Tibial artery (tissue), 4 donors: ENCODE measurements around the gene HVCN1.

Experiments used
- DNase-seq, 2 donors: peaks; one replicate each; pipeline ENCODE4 v3.0.0-alpha.2; 2019
- H3K27ac ChIP-seq, 2 donors: fragments of 200-600 bp; sonication (generic) in 1 of 2; 1 replicate in 1 of 2; 2 replicates in 1 of 2; pipeline ENCODE4 v1.5.1; 2018 to 2019; ENCODE audit warnings: mild to moderate bottlenecking in 1 of 2
- H3K27me3 ChIP-seq, 2 donors: fragments of 200-600 bp; sonication (generic) in 1 of 2; one replicate each; pipeline versions ENCODE4 v1.5.1 to v1.6.0; 2016 to 2019
- H3K36me3 ChIP-seq, 3 donors: fragments of 200-600 bp; sonication (generic) in 2 of 3; one replicate each; pipeline ENCODE4 v1.5.1; 2016 to 2019; ENCODE audit warnings: mild to moderate bottlenecking in 2 of 3
- H3K4me1 ChIP-seq, 4 donors: fragments of 200-600 bp; sonication (generic) in 2 of 4; 1 replicate in 3 of 4; 2 replicates in 1 of 4; pipeline ENCODE4 v1.5.1; 2016 to 2019
- H3K4me3 ChIP-seq, 2 donors: fragments of 200-600 bp; sonication (generic) in 1 of 2; 1 replicate in 1 of 2; 2 replicates in 1 of 2; pipeline ENCODE4 v1.5.1; 2018 to 2019; ENCODE audit warnings: mild to moderate bottlenecking in 2 of 2
- H3K9me3 ChIP-seq, 3 donors: fragments of 200-600 bp; sonication (generic) in 1 of 3; one replicate each; pipeline ENCODE4 v1.5.1; 2016 to 2019
- CTCF ChIP-seq, 2 experiments: fragments of 200-600 bp in 1 of 2; fragments of 450-650 bp in 1 of 2; IDR thresholded peaks; one replicate each; pipeline ENCODE4 v1.5.1; 2017 to 2019; ENCODE audit warnings: antibody characterized with exemption in 2 of 2, mild to moderate bottlenecking in 1 of 2, moderate library complexity in 1 of 2
- intact Hi-C: fragments of 100-400 bp; cut with DNase I; formaldehyde crosslinking; loops from one replicate; pipeline ENCODE4 v1.15.0; 2023; ENCODE audit warnings: low total_unique reads

Gene HVCN1

GRCh38 chr12:110693731-110694130 lies 4.8 kb upstream of the HVCN1 start:
- H3K4me1 ChIP-seq, result peaks cover 0 to 17% (median 8%) of the 10 kb centered on the region in 4 donors
- intact Hi-C loops, result no loop called here

GRCh38 chr12:110690127-110690430 lies 1.2 kb upstream of the HVCN1 start:
- intact Hi-C loops, result no loop called here
- no peaks in the 10 kb centered on the region for H3K9me3 ChIP-seq
- H3K27ac ChIP-seq, result peak overlapping the region in 1 of 2 donors; percentile 80
- H3K4me3 ChIP-seq, result peak overlapping the region in 1 of 2 donors; percentile 72
- H3K36me3 ChIP-seq, result no peaks in the 10 kb centered on the region
- DNase-seq, result no peak
- TF ChIP-seq CTCF (IDR thresholded peaks at IDR 0.05), result no peak
- no peaks in the 10 kb centered on the region for H3K27me3 ChIP-seq
- H3K4me1 ChIP-seq, result peaks cover 0 to 24% (median 14%) of the 10 kb centered on the region in 4 donors

More at GRCh38 chr12:110693731-110694130, 4.8 kb upstream of the HVCN1 start:
- H3K4me3 ChIP-seq, result no peak overlapping the region
- DNase-seq, result peak in 1 of 2 donors; percentile 59
- TF ChIP-seq CTCF (IDR thresholded peaks at IDR 0.05), result no peak
- no peak overlapping the region for H3K27ac ChIP-seq
- H3K36me3 ChIP-seq, result no peaks in the 10 kb centered on the region
- no peaks in the 10 kb centered on the region for H3K27me3 ChIP-seq
- H3K9me3 ChIP-seq, result no peaks in the 10 kb centered on the region

- H3K36me3 ChIP-seq, result no peaks in the 10 kb centered on the region
- no peaks in the 10 kb centered on the region for H3K9me3 ChIP-seq
- TF ChIP-seq CTCF (IDR thresholded peaks at IDR 0.05), result no peak
- H3K4me1 ChIP-seq, result peaks cover 0 to 24% (median 14%) of the 10 kb centered on the region in 4 donors
- H3K27ac ChIP-seq, result peak overlapping the region; percentile 78 to 80
- intact Hi-C loops, result no loop called here
- H3K4me3 ChIP-seq, result peak overlapping the region; percentile 70 to 72
- no peaks in the 10 kb centered on the region for H3K27me3 ChIP-seq
- peak; percentile 60 to 79 for DNase-seq
Measured at GRCh38 chr12:110689281-110690126, 589 bp upstream of the HVCN1 start.

- TF ChIP-seq CTCF (IDR thresholded peaks at IDR 0.05), result no peak
- Histone ChIP-seq H3K27ac (no peak overlapping the region), H3K36me3 (no peaks in the 10 kb centered on the region), H3K4me1 (peaks cover 0 to 24% (median 14%) of the 10 kb centered on the region in 4 donors), H3K4me3 (no peak overlapping the region), H3K9me3 (no peaks in the 10 kb centered on the region), H3K27me3 (no peaks in the 10 kb centered on the region)
- intact Hi-C loops, result no loop called here
- no peak for DNase-seq
Measured at GRCh38 chr12:110687396-110688169, 1.3 kb downstream of the HVCN1 start.

- intact Hi-C loops, result no loop called here
- DNase-seq, result no peak
- Histone ChIP-seq H3K9me3 (no peaks in the 10 kb centered on the region), H3K4me1 (peaks cover 0 to 24% (median 14%) of the 10 kb centered on the region in 4 donors), H3K27me3 (no peaks in the 10 kb centered on the region), H3K27ac (no peak overlapping the region), H3K4me3 (no peak overlapping the region), H3K36me3 (no peaks in the 10 kb centered on the region)
- TF ChIP-seq CTCF (IDR thresholded peaks at IDR 0.05), result no peak
Measured at GRCh38 chr12:110686294-110686903, 2.5 kb downstream of the HVCN1 start.
